ENCODE measurements around the gene PI16.

The PI16 gene

GRCh38 chr6:36997811-36998722, 43.5 kb downstream of the PI16 start:
- TF ChIP-seq TAF1 (IDR thresholded peaks at IDR 0.05; ENCODE audit: borderline replicate concordance, low read depth, low read length) (no peak), POLR2A (IDR thresholded peaks at IDR 0.05; ENCODE audit: low read depth, low read length) (no peak), POLR2AphosphoS5 (IDR thresholded peaks at IDR 0.05; ENCODE audit: low read depth, low read length) (no peak)
- FAIRE-seq: no peak
- DNase-seq (ENCODE audit: insufficient read length): no peak

DNA sequence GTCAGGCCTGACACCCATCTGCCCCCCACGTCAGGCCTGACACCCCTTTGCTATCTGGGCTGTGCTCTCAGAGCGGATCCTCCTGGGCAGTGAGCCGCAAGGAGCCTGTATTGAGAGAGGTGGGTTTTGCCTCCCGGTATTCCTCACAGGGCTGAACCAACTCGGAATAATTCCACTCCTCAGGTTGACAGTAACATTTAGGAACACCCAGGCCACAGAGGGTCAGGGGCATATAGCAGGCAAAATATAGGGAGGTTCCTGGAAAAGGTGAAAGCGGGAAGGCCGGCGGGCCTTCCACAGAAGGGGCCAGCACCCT, 44.1 kb downstream of the PI16 start:
- no peak for DNase-seq (ENCODE audit: insufficient read length)
- no peak for FAIRE-seq
- TF ChIP-seq POLR2AphosphoS5 (IDR thresholded peaks at IDR 0.05; ENCODE audit: low read depth, low read length): no peak
- TF ChIP-seq POLR2A (IDR thresholded peaks at IDR 0.05; ENCODE audit: low read depth, low read length): no peak
- TF ChIP-seq TAF1 (IDR thresholded peaks at IDR 0.05; ENCODE audit: borderline replicate concordance, low read depth, low read length): no peak

DNA sequence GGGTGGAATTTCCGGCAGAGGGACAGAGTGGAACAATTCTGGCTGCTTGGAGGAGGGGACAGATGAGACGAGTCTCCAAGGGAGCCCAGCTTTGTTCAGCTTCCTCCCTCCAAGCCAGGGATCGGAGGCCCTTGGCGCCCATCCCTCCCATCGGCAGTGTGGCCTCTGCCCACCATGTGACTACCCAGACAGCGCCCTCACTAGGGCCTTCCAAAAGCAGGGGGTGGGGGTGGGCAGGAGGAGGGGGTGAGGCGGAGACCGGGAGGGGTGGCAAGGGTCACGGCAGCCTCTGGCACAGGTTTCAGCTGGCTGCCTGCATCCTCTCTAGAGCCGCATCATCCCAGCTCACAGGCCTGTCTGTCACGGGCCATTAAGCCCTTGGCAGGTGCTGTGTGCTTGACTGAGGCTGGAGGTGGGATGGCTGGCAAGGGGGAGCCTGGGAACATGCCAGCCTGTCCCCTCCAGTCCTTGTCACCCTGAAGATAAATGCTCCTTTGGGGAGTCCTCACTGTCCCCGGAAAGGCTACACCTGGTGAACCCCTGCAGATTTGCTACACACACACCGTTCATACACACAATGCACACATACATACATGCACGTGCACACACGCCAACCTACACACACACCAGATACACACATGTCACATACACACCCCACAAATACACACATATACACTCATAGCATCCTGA, 44.7 kb downstream of the PI16 start:
- DNase-seq (ENCODE audit: insufficient read length): no peak
- no peak for FAIRE-seq
- TF ChIP-seq POLR2A (IDR thresholded peaks at IDR 0.05; ENCODE audit: low read depth, low read length) (no peak), TAF1 (IDR thresholded peaks at IDR 0.05; ENCODE audit: borderline replicate concordance, low read depth, low read length) (no peak), POLR2AphosphoS5 (IDR thresholded peaks at IDR 0.05; ENCODE audit: low read depth, low read length) (no peak)

GRCh38 chr6:36999751-37000125, 45.2 kb downstream of the PI16 start:
- TF ChIP-seq TAF1 (IDR thresholded peaks at IDR 0.05; ENCODE audit: borderline replicate concordance, low read depth, low read length) (no peak), POLR2AphosphoS5 (IDR thresholded peaks at IDR 0.05; ENCODE audit: low read depth, low read length) (no peak), POLR2A (IDR thresholded peaks at IDR 0.05; ENCODE audit: low read depth, low read length) (no peak)
- FAIRE-seq: no peak

DNA sequence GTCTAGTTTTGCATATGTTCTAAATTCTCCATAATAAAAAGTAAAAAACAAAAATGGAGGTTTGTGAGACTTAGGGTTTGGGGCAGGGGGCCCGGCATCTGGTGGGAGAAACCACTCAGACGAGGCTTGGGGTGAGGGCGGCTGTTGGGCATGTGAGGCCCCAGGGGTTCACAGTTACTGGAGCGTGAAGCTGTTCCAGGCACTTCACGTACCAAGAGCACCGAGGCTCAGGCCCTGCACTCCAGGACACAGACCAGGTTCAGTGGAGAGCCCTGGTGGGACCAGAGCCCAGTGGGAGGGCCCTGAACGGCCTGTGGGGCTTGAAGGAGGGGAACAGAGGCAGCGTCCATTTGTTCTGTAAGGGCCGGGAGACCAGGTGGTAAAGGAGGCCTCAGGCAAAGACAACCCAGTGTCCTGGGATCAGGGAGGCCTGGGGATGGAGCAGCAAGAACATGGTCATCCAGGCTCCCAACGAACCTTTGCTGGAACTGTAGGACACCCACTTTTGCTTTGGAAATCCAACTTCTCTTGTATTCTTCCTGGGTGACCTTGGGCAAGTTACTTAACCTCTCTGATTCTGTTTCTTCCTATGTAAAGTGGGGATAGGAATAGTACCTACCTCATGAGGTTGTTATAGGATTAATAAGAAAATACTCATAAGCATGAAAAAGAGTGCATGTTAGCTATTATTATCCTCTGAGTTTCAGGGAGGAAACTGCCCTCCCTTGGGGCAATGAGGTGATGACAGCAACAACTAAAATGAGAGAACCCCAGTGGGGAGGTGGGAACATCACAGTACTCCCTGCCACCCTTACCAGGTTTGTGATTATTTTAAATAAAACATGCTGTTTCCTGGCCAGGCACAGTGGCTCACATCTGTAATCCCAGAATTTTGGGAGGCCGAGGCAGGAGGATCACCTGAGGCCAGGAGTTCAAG, 49.8 kb downstream of the PI16 start:
- TF ChIP-seq POLR2A (IDR thresholded peaks at IDR 0.05; ENCODE audit: low read depth, low read length): no peak
- no peak for TF ChIP-seq TAF1 (IDR thresholded peaks at IDR 0.05; ENCODE audit: borderline replicate concordance, low read depth, low read length)
- no peak for TF ChIP-seq POLR2AphosphoS5 (IDR thresholded peaks at IDR 0.05; ENCODE audit: low read depth, low read length)
- DNase-seq (ENCODE audit: insufficient read length) (no peak), FAIRE-seq (peak; percentile 87)

More at GRCh38 chr6:36999751-37000125, 45.2 kb downstream of the PI16 start:
- DNase-seq (ENCODE audit: insufficient read length): no peak

GRCh38 chr6:37005061-37005810, 50.7 kb downstream of the PI16 start, which contains the start of gene FGD2:
TSS of gene FGD2 (plus strand) at chr6:37005655. CDS start at chr6:37005818, 163 bp downstream.
- FAIRE-seq (peak; percentile 50), DNase-seq (ENCODE audit: insufficient read length) (peak; percentile 93)
- no peak for TF ChIP-seq POLR2AphosphoS5 (IDR thresholded peaks at IDR 0.05; ENCODE audit: low read depth, low read length)
- TF ChIP-seq POLR2A (IDR thresholded peaks at IDR 0.05; ENCODE audit: low read depth, low read length): peak; percentile 76
- TF ChIP-seq TAF1 (IDR thresholded peaks at IDR 0.05; ENCODE audit: borderline replicate concordance, low read depth, low read length): peak; percentile 69; the same call in 1 of the 2 replicates

DNA sequence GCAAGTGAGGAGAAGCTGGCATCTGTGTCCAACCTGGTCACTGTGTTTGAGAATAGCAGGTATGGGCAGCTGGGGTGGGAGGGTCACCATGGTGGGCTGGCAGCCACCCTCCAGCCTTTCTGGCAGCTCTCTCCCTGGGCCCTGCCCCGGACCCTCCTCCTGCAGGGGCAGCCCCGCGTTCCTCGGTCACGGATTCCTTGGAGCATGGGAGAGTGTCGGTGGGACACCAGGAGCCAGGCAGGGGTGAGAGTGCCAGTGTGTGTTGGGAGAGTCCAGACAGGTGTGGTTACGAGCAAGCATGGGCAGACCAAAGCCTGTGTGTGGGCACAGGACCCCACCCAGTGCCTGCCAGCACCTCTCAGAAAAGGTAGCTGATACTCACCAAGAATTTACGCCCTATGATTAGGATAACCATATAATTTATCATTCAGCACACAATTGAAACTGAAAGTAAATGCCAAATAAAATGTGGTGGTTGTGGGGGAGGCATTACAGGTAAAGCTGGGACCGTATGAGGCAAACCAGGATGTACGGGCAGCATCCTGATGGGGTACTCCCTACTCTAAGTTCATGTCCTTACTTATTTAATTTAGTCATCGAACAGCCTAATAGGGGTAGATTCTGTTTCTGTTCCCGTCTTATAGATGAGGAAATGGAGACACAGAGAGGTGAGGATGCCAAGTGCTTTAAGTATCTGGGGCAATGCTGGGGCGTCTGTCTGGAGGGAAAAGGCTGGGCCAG, 51.5 kb downstream of the PI16 start:
- no peak for DNase-seq (ENCODE audit: insufficient read length)
- peak; percentile 71 for FAIRE-seq
- no peak for TF ChIP-seq POLR2AphosphoS5 (IDR thresholded peaks at IDR 0.05; ENCODE audit: low read depth, low read length)
- TF ChIP-seq POLR2A (IDR thresholded peaks at IDR 0.05; ENCODE audit: low read depth, low read length): no peak
- no peak for TF ChIP-seq TAF1 (IDR thresholded peaks at IDR 0.05; ENCODE audit: borderline replicate concordance, low read depth, low read length)

DNA sequence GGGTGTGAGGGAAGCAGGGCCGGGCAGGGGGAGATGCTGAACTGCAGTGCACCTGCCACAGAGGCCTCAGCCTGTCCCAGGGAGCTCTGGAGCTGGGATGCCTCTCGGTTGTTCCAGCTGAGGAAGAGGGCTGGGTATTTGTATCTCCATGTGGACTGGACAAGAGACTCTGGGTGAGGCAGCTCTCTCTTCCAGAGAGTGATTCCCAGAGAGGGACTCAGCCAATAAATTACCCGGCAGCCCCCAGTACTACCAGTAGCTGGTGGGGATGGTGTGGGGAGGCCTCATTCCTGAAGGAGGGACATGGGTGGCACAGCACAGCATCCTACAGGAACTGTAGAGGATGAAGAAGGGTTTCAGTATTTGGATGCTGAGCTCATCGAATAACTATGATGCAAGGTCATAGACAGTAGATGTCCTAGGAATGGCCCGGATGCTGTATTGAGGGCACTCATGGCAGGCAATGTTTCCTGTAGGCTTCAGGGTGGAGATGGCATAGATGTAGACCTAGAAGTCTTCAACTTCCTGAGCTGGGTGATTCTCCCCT, 52.3 kb downstream of the PI16 start:
- TF ChIP-seq TAF1 (IDR thresholded peaks at IDR 0.05; ENCODE audit: borderline replicate concordance, low read depth, low read length) (no peak), POLR2AphosphoS5 (IDR thresholded peaks at IDR 0.05; ENCODE audit: low read depth, low read length) (no peak), POLR2A (IDR thresholded peaks at IDR 0.05; ENCODE audit: low read depth, low read length) (no peak)
- DNase-seq (ENCODE audit: insufficient read length) (no peak), FAIRE-seq (no peak)

DNA sequence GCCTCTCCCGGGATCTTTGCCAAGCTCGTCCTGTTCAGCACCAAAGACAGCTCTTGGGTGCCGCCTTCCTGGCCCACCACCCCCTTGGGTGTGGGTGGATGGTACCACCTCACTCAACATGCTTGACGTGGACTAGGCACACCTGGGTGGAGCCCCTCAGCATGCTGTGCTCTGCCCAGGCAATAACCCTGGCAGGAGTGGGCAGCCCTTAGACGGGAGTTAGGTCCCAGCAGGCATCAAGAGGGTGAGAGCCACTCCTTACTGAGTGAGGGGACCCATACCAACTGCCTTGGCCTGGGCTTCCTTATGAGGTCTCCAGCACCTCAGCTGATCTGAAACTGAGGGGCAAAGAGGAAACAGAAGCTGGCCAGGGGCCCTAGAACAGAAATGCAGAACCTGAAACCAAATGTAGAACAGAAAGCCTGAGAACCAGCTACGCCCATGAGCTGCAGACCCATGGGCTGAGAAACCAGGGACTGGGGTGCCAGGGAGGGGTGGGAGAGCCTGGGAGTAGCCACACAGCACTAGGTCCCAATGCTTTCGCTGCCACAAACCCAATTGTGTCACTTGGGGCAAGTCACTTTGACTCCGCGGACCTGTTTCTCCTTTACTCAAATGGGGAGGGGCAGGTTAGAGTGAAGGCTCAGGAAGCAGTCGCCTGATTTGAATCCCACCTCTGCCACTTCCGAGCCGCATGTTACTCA, 53.0 kb downstream of the PI16 start:
- DNase-seq (ENCODE audit: insufficient read length) (peak; percentile 46), FAIRE-seq (peak; percentile 76)
- peak; percentile 23; the same call in 1 of the 2 replicates for TF ChIP-seq POLR2A (IDR thresholded peaks at IDR 0.05; ENCODE audit: low read depth, low read length)
- TF ChIP-seq POLR2AphosphoS5 (IDR thresholded peaks at IDR 0.05; ENCODE audit: low read depth, low read length): no peak

Data from GM12892 (cell line).